ENCODE results near the gene AGK. TPM values are rescaled to one million over a fixed set of nuclear protein-coding genes. Genes with fewer than 3 reads are reported as not detected.
"Not testable (repeated sequence)": the region's sequence is repeated elsewhere in the genome, so short reads cannot be mapped to it uniquely, and the experiment has no call there.

The AGK gene
- total RNA-seq, 3 donors from 2014 or later = 14.7 to 33.1 (median 28.5) TPM

GRCh38 chr7:141550386-141551093, 670 bp upstream of the AGK start:
- Histone ChIP-seq H3K36me3 (no peaks in the 10 kb centered on the region), H3K4me3 (peak overlapping the region; percentile 74 to 99 (median 90)), H3K9me3 (no peaks in the 10 kb centered on the region), H3K4me1 (peaks cover 0 to 4% of the 10 kb centered on the region in 2 donors), H3K27me3 (no peaks in the 10 kb centered on the region), H3K27ac (peak overlapping the region; percentile 70 to 83)
- intact Hi-C loops (cut with DNase I; ENCODE audit: low total_unique reads) = no loop called here
- DNase-seq (ENCODE audit: low spot score in 2 of 2) = peak in 1 of 2 donors; percentile 21
- TF ChIP-seq CTCF (IDR thresholded peaks at IDR 0.05) = no peak
- TF ChIP-seq POLR2A (IDR thresholded peaks at IDR 0.05) = no peak
- no peak for TF ChIP-seq POLR2AphosphoS5 (IDR thresholded peaks at IDR 0.05)

- intact Hi-C loops (cut with DNase I; ENCODE audit: low total_unique reads) = no loop called here
- peaks cover 0 to 4% of the 10 kb centered on the region in 2 donors for H3K4me1 ChIP-seq
- H3K4me3 ChIP-seq = peak overlapping the region; percentile 74 to 99 (median 90)
- TF ChIP-seq CTCF (IDR thresholded peaks at IDR 0.05) (no peak), POLR2AphosphoS5 (IDR thresholded peaks at IDR 0.05) (no peak), POLR2A (IDR thresholded peaks at IDR 0.05) (no peak)
- H3K27me3 ChIP-seq = no peaks in the 10 kb centered on the region
- no peaks in the 10 kb centered on the region for H3K9me3 ChIP-seq
- DNase-seq (ENCODE audit: low spot score in 2 of 2) = no peak
- peak overlapping the region; percentile 70 to 83 for H3K27ac ChIP-seq
- H3K36me3 ChIP-seq = no peaks in the 10 kb centered on the region
Measured at GRCh38 chr7:141551782-141552181, 572 bp downstream of the AGK start.

- intact Hi-C loops (cut with DNase I; ENCODE audit: low total_unique reads) = no loop called here
- H3K36me3 ChIP-seq = no peaks in the 10 kb centered on the region
- DNase-seq (ENCODE audit: low spot score in 2 of 2) = no peak
- H3K9me3 ChIP-seq = peaks cover 0 to 6% of the 10 kb centered on the region in 2 donors
- TF ChIP-seq CTCF (IDR thresholded peaks at IDR 0.05) = no peak
- no peak for TF ChIP-seq POLR2A (IDR thresholded peaks at IDR 0.05)
- TF ChIP-seq POLR2AphosphoS5 (IDR thresholded peaks at IDR 0.05) = no peak
- H3K4me1 ChIP-seq = no peaks in the 10 kb centered on the region
- H3K4me3 ChIP-seq = no peak overlapping the region
- H3K27ac ChIP-seq = no peak overlapping the region
- H3K27me3 ChIP-seq = no peaks in the 10 kb centered on the region
Measured at GRCh38 chr7:141557360-141557759, 6.2 kb downstream of the AGK start.

- H3K9me3 ChIP-seq; H3K4me3 ChIP-seq; DNase-seq (ENCODE audit: low spot score in 2 of 2); H3K27ac ChIP-seq; H3K4me1 ChIP-seq; H3K27me3 ChIP-seq; H3K36me3 ChIP-seq; intact Hi-C loops (cut with DNase I; ENCODE audit: low total_unique reads): not testable (repeated sequence)
Measured at GRCh38 chr7:141557831-141558531, 6.8 kb downstream of the AGK start.

- intact Hi-C loops (cut with DNase I; ENCODE audit: low total_unique reads) = no loop called here
- DNase-seq (ENCODE audit: low spot score in 2 of 2) = no peak
- no peak for TF ChIP-seq POLR2A (IDR thresholded peaks at IDR 0.05)
- no peaks in the 10 kb centered on the region for H3K4me1 ChIP-seq
- peaks cover 0 to 6% of the 10 kb centered on the region in 2 donors for H3K9me3 ChIP-seq
- H3K27ac ChIP-seq = no peak overlapping the region
- no peaks in the 10 kb centered on the region for H3K27me3 ChIP-seq
- no peaks in the 10 kb centered on the region for H3K36me3 ChIP-seq
- H3K4me3 ChIP-seq = no peak overlapping the region
Measured at GRCh38 chr7:141558544-141559183, 7.5 kb downstream of the AGK start.

- Histone ChIP-seq H3K36me3 (no peaks in the 10 kb centered on the region), H3K4me3 (no peak overlapping the region), H3K27ac (no peak overlapping the region), H3K9me3 (peaks cover 0 to 6% of the 10 kb centered on the region in 2 donors), H3K27me3 (no peaks in the 10 kb centered on the region), H3K4me1 (no peaks in the 10 kb centered on the region)
- intact Hi-C loops (cut with DNase I; ENCODE audit: low total_unique reads) = no loop called here
- no peak for DNase-seq (ENCODE audit: low spot score in 2 of 2)
- TF ChIP-seq POLR2A (IDR thresholded peaks at IDR 0.05) = no peak
- no peak for TF ChIP-seq POLR2AphosphoS5 (IDR thresholded peaks at IDR 0.05)
- TF ChIP-seq CTCF (IDR thresholded peaks at IDR 0.05) = no peak
Measured at GRCh38 chr7:141559961-141560360, 8.8 kb downstream of the AGK start.

All from breast epithelium (tissue), 4 donors.